Smooth muscle cell (in vitro differentiated cells): ENCODE data around the gene CLTCL1. TPM values are rescaled to one million over a fixed set of nuclear protein-coding genes. Genes with fewer than 3 reads are reported as not detected.

Experiments used
- DNase-seq: peaks from one replicate; lab custom pipeline; 2025; ENCODE audit not compliant: unreplicated experiment; lab: John Stamatoyannopoulos, UW
- H2AFZ ChIP-seq: fragments of 200-600 bp; sonication (generic); 2 replicates; pipeline ENCODE4 v1.6.0; 2016; ENCODE audit warnings: antibody characterized with exemption, low read depth, mild to moderate bottlenecking
- H3F3A ChIP-seq: fragments of 200-600 bp; sonication (generic); 2 replicates; pipeline ENCODE4 v1.6.0; 2017; ENCODE audit warnings: antibody characterized with exemption, low read depth
- H3K27ac ChIP-seq: fragments of 200-600 bp; sonication (generic); 2 replicates; pipeline ENCODE4 v1.5.1; 2016; ENCODE audit warnings: low read depth, mild to moderate bottlenecking
- H3K27me3 ChIP-seq: fragments of 200-600 bp; sonication (generic); 2 replicates; pipeline ENCODE4 v1.6.1; 2016; ENCODE audit warnings: low read depth, mild to moderate bottlenecking
- H3K36me3 ChIP-seq: fragments of 200-600 bp; sonication (generic); 2 replicates; pipeline ENCODE4 v1.5.1; 2016; ENCODE audit warnings: low read depth
- H3K4me1 ChIP-seq: fragments of 200-600 bp; sonication (generic); 2 replicates; pipeline ENCODE4 v1.5.1; 2016; ENCODE audit warnings: low read depth
- H3K4me2 ChIP-seq: fragments of 200-600 bp; sonication (generic); 2 replicates; pipeline ENCODE4 v1.6.0; 2016; ENCODE audit warnings: mild to moderate bottlenecking
- H3K4me3 ChIP-seq: fragments of 200-600 bp; sonication (generic); 2 replicates; pipeline ENCODE4 v1.5.1; 2016; ENCODE audit warnings: mild to moderate bottlenecking
- H3K79me2 ChIP-seq: fragments of 200-600 bp; sonication (generic); 2 replicates; pipeline ENCODE4 v1.6.0; 2016; ENCODE audit warnings: low read depth, mild to moderate bottlenecking
- H3K9ac ChIP-seq: fragments of 200-600 bp; sonication (generic); 2 replicates; pipeline ENCODE4 v1.6.0; 2016; ENCODE audit warnings: low read depth
- H3K9me3 ChIP-seq: fragments of 200-600 bp; sonication (generic); replicated peaks from 2 replicates; pipeline ENCODE4 v1.5.1; 2016; ENCODE audit warnings: low read depth
- H4K20me1 ChIP-seq: fragments of 200-600 bp; sonication (generic); 2 replicates; pipeline ENCODE4 v1.6.0; 2016; ENCODE audit warnings: low read depth
- WGBS: methylation state at CpG from one replicate; pipeline ENCODE4 v1.1.7; 2016; ENCODE audit warnings: low lambda C conversion rate; 5-methylcytosine and 5-hydroxymethylcytosine counted together
- polyA plus RNA-seq: library from polyadenylated mRNA; unstranded; fragments of >200 nt; fragmentation: Nextera tagmentation; extraction: Ambion mirVana; gene quantifications from 2 replicates; pipeline ENCODE4 v1.2.1, GENCODE V29; 2016
- total RNA-seq: library from RNA; depleted of rRNA; stranded (reverse); fragments of >200 nt; gene quantifications from 2 replicates; pipeline ENCODE4 v1.2.3, GENCODE V29; 2014
- TF ChIP-seq, protein P1 (sequence below): fragments of 200-600 bp; sonication (generic); IDR thresholded peaks from 2 replicates; pipeline ENCODE4 v1.5.1; 2017; ENCODE audit warnings: borderline replicate concordance, mild to moderate bottlenecking, antibody characterized with exemption; ENCODE audit not compliant: insufficient read depth, poor library complexity, severe bottlenecking

Gene CLTCL1
- total and polyA plus RNA-seq, 2 experiments from 2014 or later = 4.7 to 9.0 TPM

DNA sequence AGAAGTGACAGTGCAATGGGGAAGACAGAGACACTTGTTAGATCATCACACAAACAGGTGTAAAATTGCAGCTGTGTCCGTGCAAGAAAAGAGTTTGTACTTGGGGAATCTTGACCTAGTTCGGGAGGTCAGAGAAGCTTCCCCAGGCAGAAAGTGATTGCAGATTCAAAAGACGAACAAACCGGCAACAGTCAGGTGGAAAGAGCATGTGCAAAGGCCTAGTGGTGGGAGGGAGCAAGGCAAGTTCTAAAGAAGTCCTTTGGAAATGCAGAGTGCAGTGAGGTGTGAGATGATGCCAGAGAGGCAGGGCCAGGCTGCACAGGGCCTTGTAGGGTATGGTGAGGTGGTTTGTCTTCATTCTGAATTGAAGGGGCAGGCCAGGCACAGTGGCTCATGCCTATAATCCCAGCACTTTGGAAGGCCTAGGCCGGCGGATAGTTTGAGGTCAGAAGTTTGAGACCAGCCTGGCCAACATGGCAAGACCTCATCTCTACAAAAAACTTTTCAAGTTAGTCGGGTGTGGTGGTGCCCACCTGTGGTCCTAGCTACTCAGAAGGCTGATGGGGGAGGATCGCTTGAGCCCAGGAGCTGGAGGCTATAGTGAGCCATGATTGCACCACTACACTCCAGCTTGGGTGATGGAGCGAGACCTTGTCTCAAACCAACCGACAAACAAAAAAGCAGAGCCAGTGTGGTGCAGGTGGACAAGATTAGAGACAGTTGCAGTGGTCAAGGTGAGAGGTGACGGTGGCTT is 145.1 kb downstream of the CLTCL1 start:
- peaks cover 13% of the 10 kb centered on the region for H3K79me2 ChIP-seq
- no peak overlapping the region for H2AFZ ChIP-seq
- H4K20me1 ChIP-seq = no peaks in the 10 kb centered on the region
- no peak overlapping the region for H3K4me3 ChIP-seq
- H3K4me2 ChIP-seq = no peak overlapping the region
- WGBS = 85% methylated on average over 11 of the region's 11 CpGs
- no peaks in the 10 kb centered on the region for H3K36me3 ChIP-seq
- no peak overlapping the region for H3K9ac ChIP-seq
- H3K9me3 ChIP-seq = no peaks in the 10 kb centered on the region
- TF ChIP-seq, protein P1, sequence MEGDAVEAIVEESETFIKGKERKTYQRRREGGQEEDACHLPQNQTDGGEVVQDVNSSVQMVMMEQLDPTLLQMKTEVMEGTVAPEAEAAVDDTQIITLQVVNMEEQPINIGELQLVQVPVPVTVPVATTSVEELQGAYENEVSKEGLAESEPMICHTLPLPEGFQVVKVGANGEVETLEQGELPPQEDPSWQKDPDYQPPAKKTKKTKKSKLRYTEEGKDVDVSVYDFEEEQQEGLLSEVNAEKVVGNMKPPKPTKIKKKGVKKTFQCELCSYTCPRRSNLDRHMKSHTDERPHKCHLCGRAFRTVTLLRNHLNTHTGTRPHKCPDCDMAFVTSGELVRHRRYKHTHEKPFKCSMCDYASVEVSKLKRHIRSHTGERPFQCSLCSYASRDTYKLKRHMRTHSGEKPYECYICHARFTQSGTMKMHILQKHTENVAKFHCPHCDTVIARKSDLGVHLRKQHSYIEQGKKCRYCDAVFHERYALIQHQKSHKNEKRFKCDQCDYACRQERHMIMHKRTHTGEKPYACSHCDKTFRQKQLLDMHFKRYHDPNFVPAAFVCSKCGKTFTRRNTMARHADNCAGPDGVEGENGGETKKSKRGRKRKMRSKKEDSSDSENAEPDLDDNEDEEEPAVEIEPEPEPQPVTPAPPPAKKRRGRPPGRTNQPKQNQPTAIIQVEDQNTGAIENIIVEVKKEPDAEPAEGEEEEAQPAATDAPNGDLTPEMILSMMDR = no peak
- no peaks in the 10 kb centered on the region for H3F3A ChIP-seq
- H3K27ac ChIP-seq = no peak overlapping the region
- H3K4me1 ChIP-seq = no peaks in the 10 kb centered on the region
- DNase-seq = no peak
- H3K27me3 ChIP-seq = peaks cover 51% of the 10 kb centered on the region

DNA sequence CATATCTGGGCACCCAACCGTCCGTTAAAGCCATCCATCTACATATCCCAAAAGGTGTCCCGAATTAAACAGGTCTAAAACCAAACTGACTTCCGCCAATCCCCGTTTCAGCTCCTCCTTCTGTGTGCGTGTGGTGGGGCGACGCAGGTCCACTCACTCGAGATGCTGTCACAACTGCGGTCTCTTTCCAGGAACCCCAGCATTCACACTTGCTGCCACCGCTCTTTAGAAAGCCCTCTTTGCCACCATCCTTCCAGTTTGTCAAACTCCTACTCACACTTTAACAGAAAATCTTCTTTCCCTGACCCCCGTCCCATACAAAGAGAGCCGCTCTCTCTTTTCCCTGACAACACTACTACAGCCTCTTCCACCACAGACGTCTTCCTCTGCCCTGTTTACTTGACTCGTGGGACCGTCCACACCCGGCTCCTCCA is 147.5 kb downstream of the CLTCL1 start:
- H3K79me2 ChIP-seq = peaks cover 13% of the 10 kb centered on the region
- H4K20me1 ChIP-seq = no peaks in the 10 kb centered on the region
- peak overlapping the region; percentile 94 for H3K9ac ChIP-seq
- WGBS = 10% methylated on average over 17 of the region's 17 CpGs
- DNase-seq = no peak
- peak overlapping the region; percentile 100 for H3K4me2 ChIP-seq
- no peaks in the 10 kb centered on the region for H3K4me1 ChIP-seq
- peak overlapping the region; percentile 95 for H3K4me3 ChIP-seq
- H3K27ac ChIP-seq = peak overlapping the region; percentile 86
- TF ChIP-seq, protein P1 = no peak
- H3K36me3 ChIP-seq = no peaks in the 10 kb centered on the region
- H3F3A ChIP-seq = no peaks in the 10 kb centered on the region
- H2AFZ ChIP-seq = peak overlapping the region; percentile 96
- no peaks in the 10 kb centered on the region for H3K9me3 ChIP-seq
- peaks cover 31% of the 10 kb centered on the region for H3K27me3 ChIP-seq

DNA sequence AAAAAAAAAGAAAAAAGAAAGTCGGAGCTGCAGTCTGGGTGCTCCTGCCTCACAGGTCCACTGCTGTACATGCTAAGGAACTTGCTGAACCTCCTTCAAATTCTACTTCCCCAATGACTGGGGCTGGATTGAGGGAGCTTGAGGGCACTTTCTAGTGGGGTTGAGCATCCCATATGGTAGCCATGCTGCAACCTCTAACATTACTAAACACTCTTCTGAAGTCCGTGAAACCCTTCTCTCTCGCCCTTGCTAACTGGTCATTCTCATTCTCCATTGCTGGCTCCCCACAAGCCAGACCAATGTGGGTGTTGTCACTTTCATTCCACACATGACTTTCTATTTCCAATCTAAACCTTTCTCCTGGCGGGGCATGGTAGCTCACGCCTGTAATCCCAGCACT is 148.3 kb downstream of the CLTCL1 start:
- Histone ChIP-seq H3K9me3 (no peaks in the 10 kb centered on the region), H3K27me3 (peaks cover 23% of the 10 kb centered on the region), H3F3A (no peaks in the 10 kb centered on the region), H3K27ac (no peak overlapping the region), H3K9ac (no peak overlapping the region), H3K4me3 (no peak overlapping the region), H4K20me1 (no peaks in the 10 kb centered on the region), H3K36me3 (no peaks in the 10 kb centered on the region), H3K79me2 (peaks cover 13% of the 10 kb centered on the region), H3K4me1 (no peaks in the 10 kb centered on the region), H2AFZ (no peak overlapping the region), H3K4me2 (peak overlapping the region; percentile 100)
- WGBS = 98% methylated on average over 5 of the region's 5 CpGs
- DNase-seq = no peak
- TF ChIP-seq, protein P1 = no peak

DNA sequence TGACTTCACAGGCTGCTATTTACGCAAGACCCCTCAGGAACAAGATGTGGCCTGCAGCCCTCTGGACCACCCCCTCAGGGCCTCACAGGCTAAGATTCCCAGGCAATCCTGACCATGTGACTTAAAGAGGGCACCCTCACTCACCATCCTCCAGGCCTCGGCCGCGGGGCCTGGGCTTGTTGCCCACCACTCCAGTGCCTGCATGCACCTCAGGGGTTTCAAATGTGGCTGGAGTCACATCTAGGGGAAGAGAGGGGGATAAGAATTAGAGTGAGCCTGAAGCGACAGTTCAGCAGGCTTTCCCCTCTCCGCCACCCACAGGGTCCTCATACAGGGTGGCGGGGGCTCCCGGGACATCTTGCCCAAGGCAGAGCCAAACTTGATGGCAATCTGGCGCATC is 149.1 kb downstream of the CLTCL1 start:
- no peak overlapping the region for H3K4me3 ChIP-seq
- no peak overlapping the region for H2AFZ ChIP-seq
- H3K79me2 ChIP-seq = peaks cover 13% of the 10 kb centered on the region
- TF ChIP-seq, protein P1 = no peak
- no peaks in the 10 kb centered on the region for H3K9me3 ChIP-seq
- no peak overlapping the region for H3K27ac ChIP-seq
- 98% methylated on average over 9 of the region's 9 CpGs for WGBS
- DNase-seq = no peak
- H3K9ac ChIP-seq = no peak overlapping the region
- H3F3A ChIP-seq = no peaks in the 10 kb centered on the region
- no peaks in the 10 kb centered on the region for H4K20me1 ChIP-seq
- no peaks in the 10 kb centered on the region for H3K36me3 ChIP-seq
- H3K4me2 ChIP-seq = no peak overlapping the region
- peaks cover 15% of the 10 kb centered on the region for H3K27me3 ChIP-seq
- H3K4me1 ChIP-seq = no peaks in the 10 kb centered on the region
